Liver (tissue), 9 donors: ENCODE measurements around the gene TRAPPC6A. TPM values are rescaled to one million over a fixed set of nuclear protein-coding genes. Genes with fewer than 3 reads are reported as not detected.

Experiments
- DNase-seq: peaks from one replicate; pipeline ENCODE4 v3.0.0-alpha.2; 2017; ENCODE audit warnings: low spot score
- H3K27ac ChIP-seq, 2 donors: one replicate each; pipeline ENCODE4 v1.7.0; 2013; ENCODE audit warnings: inconsistent platforms in 2 of 2, low read length in 2 of 2, control low read depth in 1 of 2, low read depth in 1 of 2, mild to moderate bottlenecking in 1 of 2
- H3K27me3 ChIP-seq, 4 donors: one replicate each; pipeline versions ENCODE4 v1.6.1 to v1.7.0; 2013; ENCODE audit warnings: low read length in 3 of 4, inconsistent platforms in 1 of 4, mild to moderate bottlenecking in 1 of 4, moderate library complexity in 1 of 4; ENCODE audit not compliant: control insufficient read depth in 4 of 4, insufficient read depth in 4 of 4
- H3K36me3 ChIP-seq, 4 donors: one replicate each; pipeline versions ENCODE4 v1.6.1 to v1.7.0; 2013; ENCODE audit warnings: low read length in 3 of 4, mild to moderate bottlenecking in 3 of 4, low read depth in 1 of 4, moderate library complexity in 1 of 4; ENCODE audit not compliant: control insufficient read depth in 4 of 4, insufficient read depth in 3 of 4
- H3K4me1 ChIP-seq, 4 donors: one replicate each; pipeline versions ENCODE4 v1.6.1 to v1.7.0; 2013; ENCODE audit warnings: low read length in 3 of 4, mild to moderate bottlenecking in 3 of 4, moderate library complexity in 1 of 4; ENCODE audit not compliant: control insufficient read depth in 4 of 4, insufficient read depth in 4 of 4
- H3K4me3 ChIP-seq, 3 donors: one replicate each; pipeline versions ENCODE4 v1.6.1 to v1.7.0; 2013; ENCODE audit warnings: low read length in 3 of 3, control low read depth in 1 of 3, low read depth in 1 of 3, mild to moderate bottlenecking in 1 of 3
- H3K9ac ChIP-seq, 2 donors: one replicate each; pipeline ENCODE4 v1.7.0; 2013; ENCODE audit warnings: low read length in 2 of 2, mild to moderate bottlenecking in 2 of 2, moderate library complexity in 2 of 2, control low read depth in 1 of 2, low read depth in 1 of 2
- H3K9me3 ChIP-seq, 4 donors: one replicate each; pipeline versions ENCODE4 v1.6.1 to v1.7.0; 2013; ENCODE audit warnings: low read length in 3 of 4; ENCODE audit not compliant: control insufficient read depth in 4 of 4
- EGR1 ChIP-seq, 2 donors: IDR thresholded peaks; 2 replicates each; pipeline ENCODE4 v1.6.1; 2016 to 2018; ENCODE audit warnings: antibody characterized with exemption in 2 of 2, low read depth in 2 of 2
- FOXA1 ChIP-seq: IDR thresholded peaks from 2 replicates; pipeline ENCODE4 v1.6.1; 2016; ENCODE audit warnings: antibody characterized with exemption
- FOXA2 ChIP-seq: IDR thresholded peaks from 2 replicates; pipeline ENCODE4 v1.6.1; 2016; ENCODE audit warnings: antibody characterized with exemption
- JUND ChIP-seq, 2 donors: IDR thresholded peaks; 2 replicates each; pipeline ENCODE4 v1.6.1; 2016; ENCODE audit warnings: antibody characterized with exemption in 2 of 2
- NR2F2 ChIP-seq: IDR thresholded peaks from 2 replicates; pipeline ENCODE4 v1.6.1; 2016; ENCODE audit warnings: antibody characterized with exemption
- RAD21 ChIP-seq, 2 donors: IDR thresholded peaks; 2 replicates each; pipeline ENCODE4 v1.6.1; 2016; ENCODE audit warnings: antibody characterized with exemption in 2 of 2, mild to moderate bottlenecking in 2 of 2
- RXRA ChIP-seq, 2 donors: IDR thresholded peaks; 2 replicates each; pipeline ENCODE4 v1.6.1; 2017 to 2018; ENCODE audit warnings: antibody characterized with exemption in 2 of 2, mild to moderate bottlenecking in 1 of 2
- SP1 ChIP-seq: IDR thresholded peaks from 2 replicates; pipeline ENCODE4 v1.6.1; 2018; ENCODE audit warnings: antibody characterized with exemption, mild to moderate bottlenecking
- WGBS: extraction: QIAGEN DNeasy Blood & Tissue Kit; methylation state at CpG from one replicate; pipeline ENCODE4 v1.1.7; 2013; 5-methylcytosine and 5-hydroxymethylcytosine counted together
- polyA plus RNA-seq, 2 donors: library from polyadenylated mRNA; stranded (reverse) in 1 of 2; unstranded in 1 of 2; fragments of 200-250 nt in 1 of 2; fragments of >200 nt in 1 of 2; fragmentation: Nextera tagmentation in 1 of 2; extraction: Ambion mirVana in 1 of 2; gene quantifications; one replicate each; pipeline versions ENCODE4 v1.2.1 to v1.2.3, GENCODE V29; 2013 to 2015
- total RNA-seq, 2 donors: library from RNA; depleted of rRNA; stranded (reverse); fragments of >200 nt; gene quantifications; one replicate each; pipeline ENCODE4 v1.2.3, GENCODE V29; 2014
- TF ChIP-seq, protein P1 (sequence below): fragments of 150-350 bp; IDR thresholded peaks from 2 replicates; pipeline ENCODE4 v1.5.1; 2017; ENCODE audit warnings: improper control_type of control experiment, low read depth, low read length; ENCODE audit not compliant: missing input control
- TF ChIP-seq, protein P2 (sequence below): IDR thresholded peaks from 2 replicates; pipeline ENCODE4 v1.6.1; 2016; ENCODE audit warnings: antibody characterized with exemption
- TF ChIP-seq, protein P3 (sequence below): IDR thresholded peaks from 2 replicates; pipeline ENCODE4 v1.6.1; 2016; ENCODE audit warnings: antibody characterized with exemption
- TF ChIP-seq, protein P4 (sequence below): IDR thresholded peaks from 2 replicates; pipeline ENCODE4 v1.6.1; 2016; ENCODE audit warnings: antibody characterized with exemption
- donor health status: healthy.
- donor health status: healthy.
- donor health status: healthy.
- donor health status: healthy.
- donor health status: healthy.

TRAPPC6A gene
- total and polyA plus RNA-seq, 4 donors = 14.8 to 52.2 (median 28.6) TPM

DNA sequence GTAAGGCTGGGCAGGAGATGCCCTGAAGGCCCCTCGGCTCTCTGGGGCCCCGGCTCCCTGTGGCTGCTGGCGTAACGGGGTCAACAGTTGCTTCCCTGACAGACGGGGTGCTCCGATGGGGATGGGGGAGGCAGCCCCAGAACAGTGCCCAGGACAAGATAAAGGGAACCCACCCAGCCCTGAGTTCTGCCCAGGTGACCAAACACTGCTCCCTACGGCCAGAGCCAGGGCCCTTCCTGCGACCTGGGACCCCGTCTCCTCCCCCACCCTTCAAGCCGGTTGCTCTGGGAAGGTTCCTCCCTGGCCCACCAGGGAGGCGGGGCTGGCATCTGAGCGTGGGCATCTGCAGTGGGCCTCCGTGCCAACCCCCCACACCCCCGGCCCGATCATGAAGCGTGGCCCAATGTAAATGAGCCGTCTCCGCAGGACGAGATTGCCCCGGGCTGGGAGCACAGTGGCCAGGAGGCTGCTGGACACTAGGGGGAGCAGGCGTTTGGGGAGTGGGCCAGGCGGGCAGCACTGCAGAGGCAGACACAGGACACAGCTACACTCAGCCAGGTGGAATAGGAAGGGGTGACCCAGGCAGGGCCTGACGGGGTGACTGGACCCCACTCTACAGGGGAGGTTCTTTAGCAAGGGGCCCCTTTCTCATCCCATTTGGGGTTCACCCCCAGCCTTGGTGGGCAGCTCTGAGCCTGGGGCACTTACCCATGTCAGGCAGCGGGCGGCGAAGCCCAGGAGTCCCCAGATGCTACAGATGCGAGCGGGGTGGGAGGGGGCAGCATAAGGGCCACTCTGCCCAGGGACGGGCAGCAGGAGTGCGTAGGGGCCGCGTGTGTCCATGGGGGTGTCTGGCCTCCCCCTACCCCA lies 16.1 kb downstream of the TRAPPC6A start:
- H3K4me1 ChIP-seq = peaks cover 0 to 10% (median 3%) of the 10 kb centered on the region in 4 donors
- no peak overlapping the region for H3K9ac ChIP-seq
- WGBS = 46% methylated on average over 32 of the region's 32 CpGs
- no peaks in the 10 kb centered on the region for H3K36me3 ChIP-seq
- DNase-seq = no peak
- no peak overlapping the region for H3K4me3 ChIP-seq
- no peaks in the 10 kb centered on the region for H3K27me3 ChIP-seq
- TF ChIP-seq RAD21 (IDR thresholded peaks at IDR 0.05) = peak in 1 of 2 donors; percentile 75
- TF ChIP-seq, protein P1, sequence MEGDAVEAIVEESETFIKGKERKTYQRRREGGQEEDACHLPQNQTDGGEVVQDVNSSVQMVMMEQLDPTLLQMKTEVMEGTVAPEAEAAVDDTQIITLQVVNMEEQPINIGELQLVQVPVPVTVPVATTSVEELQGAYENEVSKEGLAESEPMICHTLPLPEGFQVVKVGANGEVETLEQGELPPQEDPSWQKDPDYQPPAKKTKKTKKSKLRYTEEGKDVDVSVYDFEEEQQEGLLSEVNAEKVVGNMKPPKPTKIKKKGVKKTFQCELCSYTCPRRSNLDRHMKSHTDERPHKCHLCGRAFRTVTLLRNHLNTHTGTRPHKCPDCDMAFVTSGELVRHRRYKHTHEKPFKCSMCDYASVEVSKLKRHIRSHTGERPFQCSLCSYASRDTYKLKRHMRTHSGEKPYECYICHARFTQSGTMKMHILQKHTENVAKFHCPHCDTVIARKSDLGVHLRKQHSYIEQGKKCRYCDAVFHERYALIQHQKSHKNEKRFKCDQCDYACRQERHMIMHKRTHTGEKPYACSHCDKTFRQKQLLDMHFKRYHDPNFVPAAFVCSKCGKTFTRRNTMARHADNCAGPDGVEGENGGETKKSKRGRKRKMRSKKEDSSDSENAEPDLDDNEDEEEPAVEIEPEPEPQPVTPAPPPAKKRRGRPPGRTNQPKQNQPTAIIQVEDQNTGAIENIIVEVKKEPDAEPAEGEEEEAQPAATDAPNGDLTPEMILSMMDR = peak; percentile 42
- no peak for TF ChIP-seq JUND (IDR thresholded peaks at IDR 0.05)
- H3K27ac ChIP-seq = no peak overlapping the region
- no peaks in the 10 kb centered on the region for H3K9me3 ChIP-seq

DNA sequence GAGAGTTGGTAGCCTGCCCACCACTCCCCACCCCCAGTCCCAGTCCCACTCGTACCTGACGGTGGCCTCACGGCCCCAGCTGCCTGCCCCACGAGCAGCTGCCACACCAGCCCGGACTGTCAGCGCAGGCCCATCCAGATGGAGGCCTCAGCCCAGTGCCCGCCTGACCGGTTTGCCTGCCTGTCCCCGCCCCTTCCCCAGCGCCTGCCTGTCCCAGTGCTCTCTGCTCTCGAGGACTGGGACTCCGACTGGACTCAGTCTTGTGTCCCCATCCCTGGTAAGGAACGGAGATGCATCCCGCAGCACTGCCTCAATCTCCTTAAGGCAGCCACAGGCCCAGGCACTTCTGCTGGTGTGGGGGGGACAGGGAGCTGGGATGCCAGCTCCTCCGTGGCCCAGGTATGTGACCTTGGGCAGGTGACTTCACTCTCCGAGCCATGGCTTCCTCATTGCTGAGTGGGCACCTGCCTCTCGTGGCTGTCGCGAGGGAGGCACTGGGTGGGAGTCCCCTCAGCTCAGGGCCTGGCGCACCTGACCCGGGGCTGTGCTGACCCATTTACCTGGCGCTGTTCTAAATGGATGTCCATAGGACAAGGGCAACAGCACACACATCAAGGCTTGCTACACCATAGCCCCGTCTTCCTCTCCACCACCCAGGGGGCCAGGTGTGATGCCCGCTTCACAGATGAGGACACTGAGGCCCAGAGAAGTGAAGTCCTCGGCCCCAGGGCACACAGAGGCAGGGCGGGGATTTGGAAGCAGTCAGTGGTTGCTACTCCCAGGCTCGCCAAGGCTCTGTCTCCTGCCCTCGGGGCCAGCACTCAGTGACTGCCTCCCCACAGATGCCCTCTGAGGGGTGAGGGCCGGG lies 16.9 kb downstream of the TRAPPC6A start, which contains the start of gene NKPD1:
TSS of gene NKPD1 (minus strand) at position 113 of the 868 bp plus-strand sequence. CDS start 832 bp downstream, outside the sequence.
- no peak for DNase-seq

More for the DNA sequence above, 16.9 kb downstream of the TRAPPC6A start, which contains the start of gene NKPD1:
- Histone ChIP-seq H3K4me3 (no peak within 1 kb of the TSS), H3K36me3 (no peaks in the 10 kb centered on the region), H3K4me1 (peaks cover 0 to 10% (median 3%) of the 10 kb centered on the region in 4 donors), H3K27ac (no peak within 1 kb of the TSS), H3K9me3 (no peaks in the 10 kb centered on the region), H3K27me3 (no peaks in the 10 kb centered on the region), H3K9ac (no peak within 1 kb of the TSS)
- no peak for TF ChIP-seq RXRA (IDR thresholded peaks at IDR 0.05)
- no peak for TF ChIP-seq SP1
- TF ChIP-seq, protein P2, sequence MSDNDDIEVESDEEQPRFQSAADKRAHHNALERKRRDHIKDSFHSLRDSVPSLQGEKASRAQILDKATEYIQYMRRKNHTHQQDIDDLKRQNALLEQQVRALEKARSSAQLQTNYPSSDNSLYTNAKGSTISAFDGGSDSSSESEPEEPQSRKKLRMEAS = no peak
- TF ChIP-seq, protein P1 = no peak
- TF ChIP-seq FOXA1 = no peak
- no peak for TF ChIP-seq FOXA2
- no peak for TF ChIP-seq JUND (IDR thresholded peaks at IDR 0.05)
- no peak for TF ChIP-seq NR2F2
- TF ChIP-seq, protein P3, sequence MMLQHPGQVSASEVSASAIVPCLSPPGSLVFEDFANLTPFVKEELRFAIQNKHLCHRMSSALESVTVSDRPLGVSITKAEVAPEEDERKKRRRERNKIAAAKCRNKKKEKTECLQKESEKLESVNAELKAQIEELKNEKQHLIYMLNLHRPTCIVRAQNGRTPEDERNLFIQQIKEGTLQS = no peak
- TF ChIP-seq EGR1 (IDR thresholded peaks at IDR 0.05; ENCODE audit: low read depth in 2 of 2) = no peak
- TF ChIP-seq RAD21 (IDR thresholded peaks at IDR 0.05) = no peak
- TF ChIP-seq, protein P4, sequence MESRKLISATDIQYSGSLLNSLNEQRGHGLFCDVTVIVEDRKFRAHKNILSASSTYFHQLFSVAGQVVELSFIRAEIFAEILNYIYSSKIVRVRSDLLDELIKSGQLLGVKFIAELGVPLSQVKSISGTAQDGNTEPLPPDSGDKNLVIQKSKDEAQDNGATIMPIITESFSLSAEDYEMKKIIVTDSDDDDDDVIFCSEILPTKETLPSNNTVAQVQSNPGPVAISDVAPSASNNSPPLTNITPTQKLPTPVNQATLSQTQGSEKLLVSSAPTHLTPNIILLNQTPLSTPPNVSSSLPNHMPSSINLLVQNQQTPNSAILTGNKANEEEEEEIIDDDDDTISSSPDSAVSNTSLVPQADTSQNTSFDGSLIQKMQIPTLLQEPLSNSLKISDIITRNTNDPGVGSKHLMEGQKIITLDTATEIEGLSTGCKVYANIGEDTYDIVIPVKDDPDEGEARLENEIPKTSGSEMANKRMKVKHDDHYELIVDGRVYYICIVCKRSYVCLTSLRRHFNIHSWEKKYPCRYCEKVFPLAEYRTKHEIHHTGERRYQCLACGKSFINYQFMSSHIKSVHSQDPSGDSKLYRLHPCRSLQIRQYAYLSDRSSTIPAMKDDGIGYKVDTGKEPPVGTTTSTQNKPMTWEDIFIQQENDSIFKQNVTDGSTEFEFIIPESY = no peak
- 50% methylated on average over 29 of the region's 29 CpGs for WGBS
